H9 (cell line): ENCODE measurements around the gene UGT2A2. TPM values are rescaled to one million over a fixed set of nuclear protein-coding genes. Genes with fewer than 3 reads are reported as not detected.

Experiments
- DNase-seq: peaks from one replicate; pipeline ENCODE4 v3.0.0-alpha.2; 2017
- H2AFZ ChIP-seq: one replicate; pipeline ENCODE4 v1.6.1; 2013; ENCODE audit warnings: mild to moderate bottlenecking, low read length, control low read depth, moderate library complexity
- H2AK5ac ChIP-seq: 2 replicates; pipeline ENCODE4 v1.6.1; 2013; ENCODE audit warnings: low read length, control low read depth, mixed read lengths; ENCODE audit not compliant: insufficient read length
- H2BK120ac ChIP-seq: one replicate; pipeline ENCODE4 v1.6.1; 2013; ENCODE audit warnings: low read depth, mild to moderate bottlenecking, low read length, control low read depth, inconsistent platforms; ENCODE audit not compliant: poor library complexity, severe bottlenecking
- H2BK12ac ChIP-seq: 2 replicates; pipeline ENCODE4 v1.6.1; 2013; ENCODE audit warnings: low read length, control low read depth, mixed read lengths, low read depth; ENCODE audit not compliant: insufficient read length
- H2BK15ac ChIP-seq: 2 replicates; pipeline ENCODE4 v1.6.1; 2013; ENCODE audit warnings: low read depth, low read length, control low read depth
- H2BK20ac ChIP-seq: one replicate; pipeline ENCODE4 v1.6.1; 2013; ENCODE audit warnings: low read depth, mild to moderate bottlenecking, low read length, control low read depth, inconsistent platforms; ENCODE audit not compliant: poor library complexity, severe bottlenecking
- H2BK5ac ChIP-seq: 2 replicates; pipeline ENCODE4 v1.6.1; 2013; ENCODE audit warnings: low read length, control low read depth, mixed read lengths; ENCODE audit not compliant: insufficient read length
- H3K14ac ChIP-seq: 2 replicates; pipeline ENCODE4 v1.6.1; 2013; ENCODE audit warnings: low read length, control low read depth; ENCODE audit not compliant: insufficient read depth
- H3K18ac ChIP-seq: 2 replicates; pipeline ENCODE4 v1.6.1; 2013; ENCODE audit warnings: low read depth, mild to moderate bottlenecking, mixed read lengths, low read length, control low read depth; ENCODE audit not compliant: insufficient read length
- H3K23ac ChIP-seq: 2 replicates; pipeline ENCODE4 v1.6.1; 2013; ENCODE audit warnings: low read length, control low read depth, mixed read lengths, low read depth; ENCODE audit not compliant: insufficient read length
- H3K23me2 ChIP-seq: 2 replicates; pipeline ENCODE4 v1.6.1; 2013; ENCODE audit warnings: low read depth, mild to moderate bottlenecking, mixed read lengths, low read length, control low read depth; ENCODE audit not compliant: insufficient read length, poor library complexity, severe bottlenecking
- H3K27ac ChIP-seq: 2 replicates; pipeline ENCODE4 v1.5.1; 2013; ENCODE audit warnings: low read length, control low read depth, mixed read lengths, low read depth; ENCODE audit not compliant: insufficient read length
- H3K27me3 ChIP-seq: 2 replicates; pipeline ENCODE4 v1.6.1; 2013; ENCODE audit warnings: low read length, control low read depth, inconsistent platforms; ENCODE audit not compliant: insufficient read depth
- H3K4ac ChIP-seq: 2 replicates; pipeline ENCODE4 v1.6.1; 2013; ENCODE audit warnings: low read depth, mild to moderate bottlenecking, control low read depth, inconsistent platforms, low read length, moderate library complexity
- H3K4me1 ChIP-seq: 2 replicates; pipeline ENCODE4 v1.6.1; 2013; ENCODE audit warnings: low read length, control low read depth, inconsistent platforms; ENCODE audit not compliant: insufficient read depth
- H3K4me2 ChIP-seq: 2 replicates; pipeline ENCODE4 v1.6.1; 2013; ENCODE audit warnings: low read length, control low read depth, mixed read lengths; ENCODE audit not compliant: insufficient read length, insufficient read depth
- H3K56ac ChIP-seq: 2 replicates; pipeline ENCODE4 v1.6.1; 2013; ENCODE audit warnings: low read depth, mild to moderate bottlenecking, mixed read lengths, low read length, control low read depth; ENCODE audit not compliant: insufficient read length
- H3K79me1 ChIP-seq: 2 replicates; pipeline ENCODE4 v1.6.1; 2013; ENCODE audit warnings: low read depth, mild to moderate bottlenecking, moderate library complexity, low read length, control low read depth, inconsistent platforms; ENCODE audit not compliant: insufficient read depth, poor library complexity, severe bottlenecking
- H3K79me2 ChIP-seq: 2 replicates; pipeline ENCODE4 v1.6.1; 2013; ENCODE audit warnings: low read length, control low read depth, inconsistent platforms; ENCODE audit not compliant: insufficient read depth
- H3K9ac ChIP-seq: 2 replicates; pipeline ENCODE4 v1.6.1; 2013; ENCODE audit warnings: low read length, control low read depth, mixed read lengths; ENCODE audit not compliant: insufficient read length; ENCODE audit errors: extremely low read depth
- H3K9me3 ChIP-seq: one replicate; pipeline ENCODE4 v1.6.1; 2013; ENCODE audit warnings: low read depth, low read length, inconsistent platforms; ENCODE audit not compliant: control insufficient read depth
- H3T11ph ChIP-seq: one replicate; pipeline ENCODE4 v1.6.1; 2013; ENCODE audit warnings: mild to moderate bottlenecking, low read length, control low read depth, inconsistent platforms
- H4K20me1 ChIP-seq: one replicate; pipeline ENCODE4 v1.6.1; 2013; ENCODE audit not compliant: control insufficient read depth, insufficient read length, insufficient read depth
- H4K5ac ChIP-seq: 2 replicates; pipeline ENCODE4 v1.6.1; 2013; ENCODE audit warnings: low read depth, mild to moderate bottlenecking, mixed read lengths, low read length, control low read depth; ENCODE audit not compliant: insufficient read length
- H4K8ac ChIP-seq: replicated peaks from 2 replicates; pipeline ENCODE4 v1.6.1; 2013; ENCODE audit warnings: low read length, control low read depth, mixed read lengths, low read depth; ENCODE audit not compliant: insufficient read length
- H4K91ac ChIP-seq: 2 replicates; pipeline ENCODE4 v1.6.1; 2013; ENCODE audit warnings: low read depth, mild to moderate bottlenecking, moderate library complexity, mixed read lengths, low read length, control low read depth; ENCODE audit not compliant: insufficient read length
- H3K27ac Mint-ChIP-seq, 3 experiments: 2 replicates in 2 of 3; 3 replicates in 1 of 3; pipeline ENCODE4 v1.8.0; 2020 to 2021; ENCODE audit warnings: mixed read lengths in 3 of 3, mild to moderate bottlenecking in 1 of 3, moderate library complexity in 1 of 3
- H3K27me3 Mint-ChIP-seq: 2 replicates; pipeline ENCODE4 v1.8.0; 2021; ENCODE audit warnings: low read depth, mild to moderate bottlenecking, moderate library complexity, mixed read lengths
- H3K36me3 Mint-ChIP-seq, 3 experiments: 2 replicates in 2 of 3; 3 replicates in 1 of 3; pipeline ENCODE4 v1.8.0; 2020 to 2021; ENCODE audit warnings: low read depth in 3 of 3, mixed read lengths in 3 of 3; ENCODE audit not compliant: insufficient read depth in 1 of 3
- H3K4me1 Mint-ChIP-seq, 2 experiments: 2 replicates each; pipeline ENCODE4 v1.8.0; 2020; ENCODE audit warnings: mixed read lengths in 2 of 2
- H3K4me3 Mint-ChIP-seq, 2 experiments: 2 replicates in 1 of 2; 3 replicates in 1 of 2; pipeline ENCODE4 v1.8.0; 2020 to 2021; ENCODE audit warnings: mild to moderate bottlenecking in 2 of 2, mixed read lengths in 2 of 2, moderate library complexity in 1 of 2
- H3K9me3 Mint-ChIP-seq, 2 experiments: 2 replicates in 1 of 2; 3 replicates in 1 of 2; pipeline ENCODE4 v1.8.0; 2020; ENCODE audit warnings: mild to moderate bottlenecking in 2 of 2, mixed read lengths in 2 of 2, moderate library complexity in 1 of 2
- CTCF ChIP-seq: fragments of 200-600 bp; sonication (generic); conservative IDR thresholded peaks from 3 replicates; pipeline ENCODE4 v1.8.0; 2021; ENCODE audit warnings: antibody characterized with exemption, mild to moderate bottlenecking
- WGBS: extraction: QIAGEN DNeasy Blood & Tissue Kit; methylation state at CpG from one replicate; pipeline ENCODE4 v1.1.7; 2013; ENCODE audit warnings: missing lambda C conversion rate, low lambda C conversion rate, mixed read lengths; ENCODE audit not compliant: insufficient read length; ENCODE audit errors: extremely low coverage; 5-methylcytosine and 5-hydroxymethylcytosine counted together
- total RNA-seq: library from RNA; stranded (reverse); gene quantifications from 2 replicates; pipeline ENCODE4 v1.2.1, GENCODE V29; 2021

UGT2A2 gene
- total RNA-seq, 1 experiment from 2014 or later, result not detected

GRCh38 chr4:69656653-69657158 is 17.3 kb upstream of the UGT2A2 start:
- no peaks in the 10 kb centered on the region for H3K23me2 ChIP-seq
- H2BK20ac ChIP-seq, result no peak overlapping the region
- H2BK15ac ChIP-seq, result no peak overlapping the region
- no peak overlapping the region for H3K27ac ChIP-seq
- H3K79me1 ChIP-seq, result no peaks in the 10 kb centered on the region
- no peaks in the 10 kb centered on the region for H3K79me2 ChIP-seq
- H3K4me1 Mint-ChIP-seq, result peaks cover 2 to 10% of the 10 kb centered on the region in 2 experiments; a peak in 2 of 4 replicates
- H4K91ac ChIP-seq, result no peak overlapping the region
- H3K27me3 ChIP-seq, result no peaks in the 10 kb centered on the region
- H2BK12ac ChIP-seq, result no peak overlapping the region
- no peaks in the 10 kb centered on the region for H4K20me1 ChIP-seq
- peaks cover 5 to 6% of the 10 kb centered on the region in 2 experiments; a peak in 2 of 5 replicates for H3K9me3 Mint-ChIP-seq
- H3K4me1 ChIP-seq, result no peaks in the 10 kb centered on the region
- H3K4me3 Mint-ChIP-seq, result no peak overlapping the region
- H2AK5ac ChIP-seq, result no peak overlapping the region
- H3K23ac ChIP-seq, result no peak overlapping the region
- peak overlapping the region in 1 of 3 experiments; percentile 31; a peak in 1 of 7 replicates for H3K27ac Mint-ChIP-seq
- H2BK120ac ChIP-seq, result no peak overlapping the region
- H3K14ac ChIP-seq, result no peak overlapping the region
- no peak overlapping the region for H2BK5ac ChIP-seq
- H3T11ph ChIP-seq, result no peak overlapping the region
- no peak overlapping the region for H3K4me2 ChIP-seq
- peaks cover 2 to 4% (median 3%) of the 10 kb centered on the region in 3 experiments; a peak in 3 of 7 replicates for H3K36me3 Mint-ChIP-seq
- no peak for TF ChIP-seq CTCF
- no peak overlapping the region for H4K8ac ChIP-seq
- H3K4ac ChIP-seq, result no peak overlapping the region
- no peak overlapping the region for H2AFZ ChIP-seq
- no peak overlapping the region for H4K5ac ChIP-seq
- no CpG with 5 or more reads among the region's 6 CpGs for WGBS
- H3K18ac ChIP-seq, result peak overlapping the region; percentile 48
- no peaks in the 10 kb centered on the region; the same call in 1 of the 2 replicates for H3K27me3 Mint-ChIP-seq
- no peak for DNase-seq
- H3K9me3 ChIP-seq, result no peaks in the 10 kb centered on the region
- no peak overlapping the region for H3K56ac ChIP-seq
- no peak overlapping the region for H3K9ac ChIP-seq
